HEK293T (cell line): ENCODE measurements around the gene EXOC6.

Experiments
- CTCF ChIA-PET: fragments of 350-600 bp; formaldehyde crosslinking; extraction: SDS; loops from one replicate; lab custom pipeline; 2021; ENCODE audit warnings: antibody characterized with exemption, inconsistent platforms; lab: Yijun Ruan, JAX
- POLR2A ChIA-PET: fragments of 350-600 bp; formaldehyde crosslinking; extraction: SDS; loops from one replicate; lab custom pipeline; 2020; ENCODE audit warnings: antibody characterized with exemption, inconsistent platforms; lab: Yijun Ruan, JAX
- DNase-seq: peaks from one replicate; pipeline ENCODE4 v3.0.0; 2012; ENCODE audit warnings: mixed read lengths; ENCODE audit errors: extremely low spot score
- ARNT ChIP-seq: fragments of 450-650 bp; IDR thresholded peaks from 2 replicates; pipeline ENCODE4 v1.6.1; 2017; ENCODE audit warnings: mild to moderate bottlenecking
- BHLHE40 ChIP-seq: fragments of 450-650 bp; IDR thresholded peaks from 2 replicates; pipeline ENCODE4 v1.6.1; 2016; ENCODE audit warnings: mild to moderate bottlenecking, moderate library complexity, borderline replicate concordance
- CTBP1 ChIP-seq: fragments of 450-650 bp; IDR thresholded peaks from 2 replicates; pipeline ENCODE4 v1.6.1; 2016; ENCODE audit warnings: borderline replicate concordance
- ELF4 ChIP-seq: fragments of 450-650 bp; IDR thresholded peaks from 2 replicates; pipeline ENCODE4 v1.6.1; 2017; ENCODE audit warnings: antibody characterized with exemption
- FOXA1 ChIP-seq: fragments of 450-650 bp; IDR thresholded peaks from 2 replicates; pipeline ENCODE4 v1.6.1; 2016; ENCODE audit warnings: mild to moderate bottlenecking
- FOXK2 ChIP-seq: fragments of 450-650 bp; IDR thresholded peaks from 2 replicates; pipeline ENCODE4 v1.6.1; 2016; ENCODE audit warnings: mild to moderate bottlenecking
- FOXM1 ChIP-seq: fragments of 450-650 bp; IDR thresholded peaks from 2 replicates; pipeline ENCODE4 v1.6.1; 2017; ENCODE audit warnings: mild to moderate bottlenecking, borderline replicate concordance
- HDGF ChIP-seq: fragments of 450-650 bp; IDR thresholded peaks from 2 replicates; pipeline ENCODE4 v1.6.1; 2017; ENCODE audit warnings: antibody characterized with exemption, borderline replicate concordance
- L3MBTL2 ChIP-seq: fragments of 450-650 bp; conservative IDR thresholded peaks from 2 replicates; pipeline ENCODE4 v1.6.1; 2016; ENCODE audit warnings: mild to moderate bottlenecking
- LEF1 ChIP-seq: fragments of 450-650 bp; IDR thresholded peaks from 2 replicates; pipeline ENCODE4 v1.6.1; 2017; ENCODE audit warnings: mild to moderate bottlenecking, borderline replicate concordance
- NFRKB ChIP-seq: fragments of 450-650 bp; IDR thresholded peaks from 2 replicates; pipeline ENCODE4 v1.6.1; 2016; ENCODE audit warnings: mild to moderate bottlenecking, moderate library complexity
- SP1 ChIP-seq: fragments of 450-650 bp; IDR thresholded peaks from 2 replicates; pipeline ENCODE4 v1.6.1; 2017
- SUZ12 ChIP-seq: fragments of 450-650 bp; IDR thresholded peaks from 2 replicates; pipeline ENCODE4 v1.6.1; 2016; ENCODE audit warnings: mild to moderate bottlenecking
- TARDBP ChIP-seq: fragments of 450-650 bp; IDR thresholded peaks from 2 replicates; pipeline ENCODE4 v1.6.1; 2016
- ZNF384 ChIP-seq: fragments of 450-650 bp; IDR thresholded peaks from 2 replicates; pipeline ENCODE4 v1.6.1; 2016
- TF ChIP-seq, protein P1 (sequence below): fragments of 450-650 bp; IDR thresholded peaks from 2 replicates; pipeline ENCODE4 v1.6.1; 2016

EXOC6 gene

GRCh38 chr10:92826061-92826460 lies 22.3 kb upstream of the EXOC6 start:
- POLR2A ChIA-PET: no interaction called here
- CTCF ChIA-PET: no interaction called here
- TF ChIP-seq FOXM1 (no peak), LEF1 (no peak), SUZ12 (no peak), CTBP1 (no peak), BHLHE40 (no peak), FOXK2 (no peak), ARNT (no peak), FOXA1 (no peak)

DNA sequence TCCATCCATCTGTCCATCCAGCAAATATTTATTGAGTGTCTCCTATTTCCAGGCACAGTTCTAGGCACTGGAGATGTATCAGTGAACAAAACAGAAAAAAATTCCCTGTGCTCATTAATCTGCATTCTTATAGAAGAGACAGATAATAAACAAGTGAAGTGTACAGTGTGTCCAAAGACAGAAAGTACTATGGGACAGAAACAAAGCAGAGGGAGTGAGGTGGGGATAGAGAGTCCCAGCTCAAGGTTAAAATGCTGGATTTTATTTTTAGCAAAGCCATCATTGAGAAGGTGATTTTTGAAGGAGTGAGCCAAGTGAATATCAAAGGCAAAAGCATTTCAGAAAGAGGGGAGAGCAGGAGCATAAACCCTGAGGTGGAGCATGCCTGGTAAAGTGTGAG lies 21.8 kb upstream of the EXOC6 start:
- TF ChIP-seq TARDBP (no peak), FOXM1 (no peak)
- ChIA-PET CTCF (no interaction called here), POLR2A (no interaction called here)
- DNase-seq: no peak

More at GRCh38 chr10:92826061-92826460, 22.3 kb upstream of the EXOC6 start:
- no peak for DNase-seq

DNA sequence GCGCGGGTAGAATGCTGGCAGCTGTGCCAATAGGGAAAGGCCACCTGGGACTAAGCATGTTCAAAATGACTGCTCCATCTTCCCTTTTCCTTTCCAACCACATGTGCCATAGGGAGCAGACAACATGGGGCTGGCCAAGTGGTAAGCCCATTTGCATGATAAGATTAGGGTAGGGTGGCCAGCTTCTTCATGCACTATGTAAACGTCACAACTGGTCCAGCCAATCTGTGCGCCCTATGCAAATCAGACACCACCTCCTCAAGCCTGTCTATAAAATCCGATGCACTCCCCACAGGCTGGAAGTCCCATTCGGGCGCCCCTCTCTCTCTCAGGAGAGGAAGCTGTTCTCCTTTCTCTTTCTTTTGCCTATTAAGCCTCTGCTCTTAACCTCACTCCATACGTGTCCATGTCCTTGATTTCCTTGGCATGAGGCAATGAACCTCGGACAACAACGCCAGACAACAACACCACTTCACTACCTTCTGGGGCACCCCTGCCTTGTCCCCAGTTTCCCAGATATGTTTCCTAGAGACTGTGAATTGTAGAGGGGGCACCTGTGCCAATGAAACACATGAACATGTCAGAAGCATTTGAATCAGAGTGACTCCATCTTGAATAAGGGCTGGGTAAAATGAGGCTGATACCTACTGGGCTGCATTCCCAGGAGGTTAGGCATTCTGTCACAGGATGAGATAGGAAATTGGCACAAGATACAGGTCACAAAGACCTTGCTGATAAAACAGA lies 19.1 kb upstream of the EXOC6 start:
- TF ChIP-seq FOXK2: no peak
- TF ChIP-seq L3MBTL2: no peak
- no peak for TF ChIP-seq BHLHE40
- TF ChIP-seq HDGF: no peak
- no peak for TF ChIP-seq SP1
- TF ChIP-seq ARNT: no peak
- no peak for TF ChIP-seq FOXA1
- TF ChIP-seq ZNF384: no peak
- TF ChIP-seq SUZ12: no peak
- no peak for TF ChIP-seq FOXM1
- TF ChIP-seq, protein P1, sequence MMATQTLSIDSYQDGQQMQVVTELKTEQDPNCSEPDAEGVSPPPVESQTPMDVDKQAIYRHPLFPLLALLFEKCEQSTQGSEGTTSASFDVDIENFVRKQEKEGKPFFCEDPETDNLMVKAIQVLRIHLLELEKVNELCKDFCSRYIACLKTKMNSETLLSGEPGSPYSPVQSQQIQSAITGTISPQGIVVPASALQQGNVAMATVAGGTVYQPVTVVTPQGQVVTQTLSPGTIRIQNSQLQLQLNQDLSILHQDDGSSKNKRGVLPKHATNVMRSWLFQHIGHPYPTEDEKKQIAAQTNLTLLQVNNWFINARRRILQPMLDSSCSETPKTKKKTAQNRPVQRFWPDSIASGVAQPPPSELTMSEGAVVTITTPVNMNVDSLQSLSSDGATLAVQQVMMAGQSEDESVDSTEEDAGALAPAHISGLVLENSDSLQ: no peak
- TF ChIP-seq CTBP1: no peak
- no peak for TF ChIP-seq ELF4
- no peak for TF ChIP-seq NFRKB
- TF ChIP-seq LEF1: no peak
- no peak for TF ChIP-seq TARDBP
- ChIA-PET POLR2A (no interaction called here), CTCF (no interaction called here)
- no peak for DNase-seq

- POLR2A ChIA-PET: no interaction called here
- DNase-seq: no peak
- TF ChIP-seq BHLHE40: no peak
- TF ChIP-seq ARNT: no peak
- TF ChIP-seq FOXK2: no peak
- no peak for TF ChIP-seq HDGF
- TF ChIP-seq NFRKB: no peak
- no peak for TF ChIP-seq ELF4
- TF ChIP-seq ZNF384: no peak
- no peak for TF ChIP-seq TARDBP
- TF ChIP-seq LEF1: no peak
- no peak for TF ChIP-seq FOXM1
- TF ChIP-seq FOXA1: no peak
- no peak for TF ChIP-seq CTBP1
- TF ChIP-seq L3MBTL2: no peak
- no peak for TF ChIP-seq SP1
- TF ChIP-seq, protein P1: no peak
- TF ChIP-seq SUZ12: no peak
- CTCF ChIA-PET: no interaction called here
Observed at GRCh38 chr10:92829786-92830377, 18.4 kb upstream of the EXOC6 start.

DNA sequence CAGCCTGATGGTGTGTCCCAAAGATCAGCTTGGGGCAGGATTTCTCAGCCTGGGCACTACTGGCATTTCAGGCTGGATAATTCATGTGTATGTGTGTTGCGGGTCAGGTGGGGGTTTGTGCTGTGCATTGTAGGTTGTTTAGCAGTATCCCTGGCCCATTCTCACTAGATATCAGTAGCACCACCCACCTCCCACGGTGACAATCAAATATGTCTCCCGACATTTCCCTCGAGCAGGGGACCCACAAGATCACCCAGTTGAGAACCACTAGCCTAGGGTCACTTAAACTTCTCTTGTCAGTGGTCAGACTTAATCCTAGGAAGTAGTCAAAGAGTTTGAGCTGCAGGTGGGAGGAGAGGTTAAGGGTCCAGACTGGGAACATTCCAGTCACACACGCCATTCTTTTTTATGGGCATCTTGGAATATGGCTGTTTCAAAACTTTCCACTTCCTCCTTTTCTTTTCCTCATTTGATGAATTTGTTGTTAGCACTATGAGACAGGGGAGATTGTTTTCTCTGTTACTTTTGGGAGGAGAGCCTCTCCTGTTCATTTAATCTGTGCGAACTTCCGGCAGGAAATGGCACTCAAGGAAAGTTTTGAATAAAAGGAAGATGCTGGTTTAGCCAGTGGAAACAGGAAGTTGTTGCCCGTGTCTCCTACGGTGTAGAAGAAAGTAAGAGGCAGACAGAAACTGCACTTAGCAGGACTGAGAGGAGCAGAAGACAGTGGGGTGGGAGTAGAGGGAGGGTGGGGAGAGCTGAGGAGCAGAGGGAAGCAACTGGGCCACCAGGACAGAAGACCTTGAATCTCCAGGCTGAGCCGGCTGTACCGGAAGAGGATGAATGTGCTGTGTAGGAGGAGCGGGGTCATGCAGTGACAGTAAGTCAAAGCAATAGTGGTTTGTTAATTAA lies 17.6 kb upstream of the EXOC6 start:
- TF ChIP-seq ELF4: no peak
- TF ChIP-seq ZNF384: no peak
- TF ChIP-seq, protein P1: no peak
- TF ChIP-seq ARNT: no peak
- TF ChIP-seq SUZ12: no peak
- TF ChIP-seq NFRKB: no peak
- no peak for TF ChIP-seq LEF1
- TF ChIP-seq SP1: no peak
- TF ChIP-seq TARDBP: no peak
- no peak for TF ChIP-seq FOXM1
- no peak for TF ChIP-seq CTBP1
- POLR2A ChIA-PET: no interaction called here
- no peak for DNase-seq
- CTCF ChIA-PET: no interaction called here

DNA sequence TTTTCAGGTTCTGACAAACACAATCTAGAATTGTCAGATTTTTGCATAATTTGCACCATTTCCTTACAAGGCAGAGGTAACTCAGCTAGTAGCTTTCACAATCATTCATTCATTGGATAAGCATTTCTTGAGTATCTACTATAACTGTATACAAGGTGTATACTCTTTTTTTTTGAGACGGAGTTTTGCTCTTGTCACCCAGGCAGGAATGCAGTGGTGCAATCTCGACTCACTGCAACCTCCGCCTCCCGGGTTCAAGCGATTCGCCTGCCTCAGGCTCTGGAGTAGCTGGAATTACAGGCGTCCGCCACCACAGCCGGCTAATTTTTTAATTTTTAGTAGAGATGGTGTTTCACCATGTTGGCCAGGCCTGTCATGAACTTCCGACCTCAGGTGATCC lies 16.2 kb upstream of the EXOC6 start:
- POLR2A ChIA-PET: no interaction called here
- no peak for DNase-seq
- CTCF ChIA-PET: no interaction called here
- TF ChIP-seq ZNF384 (no peak), FOXK2 (no peak), FOXA1 (no peak), L3MBTL2 (no peak), NFRKB (no peak), BHLHE40 (no peak)
- TF ChIP-seq, protein P1: no peak
